Heart left ventricle (tissue), 13 donors: ENCODE measurements around the gene CES2.

Experiments used
- CTCF ChIP-seq, 12 donors: fragments of 200-600 bp; sonication (generic) in 4 of 12; IDR thresholded peaks; one replicate each; pipeline versions ENCODE4 v1.5.0 to v1.8.0; 2018 to 2022; ENCODE audit warnings: antibody characterized with exemption in 12 of 12, mild to moderate bottlenecking in 5 of 12
- POLR2A ChIP-seq, 2 donors: fragments of 450-650 bp; IDR thresholded peaks; one replicate each; pipeline ENCODE4 v1.6.1; 2017; ENCODE audit warnings: antibody characterized with exemption in 2 of 2, mild to moderate bottlenecking in 2 of 2, moderate library complexity in 2 of 2
- donor health status: ischemic (EF 13 %, LVEDD 7.1; RV severe dilation, severe dysfunction).
- donor health status: DM: no; HTN: yes; CAD: no.
- donor health status: DM: no; HTN: no; CAD: no.
- donor health status: ischemic (EF 25% LVEDD 6.9; RV normal size, moderate dysfunction).
- donor health status: ischemic (EF 25% LVEDD 5.7; RV mildly dilated, moderate dysfunction).
- donor health status: ischemic (EF 35%, LVEDD 5.7; RV mildly dilated, moderate dysfunction).
- donor health status: nonischemic (EF 11% LVEDD 7.7; RV severe dilation, severe dysfunction).
- donor health status: DM: yes; HTN: yes; CAD: no.
- donor health status: PGD.
- donor health status: ischemic (EF 29% LVEDD 5.4; RV normal size, mild dysfunction).
- donor health status: nonischemic (EF 23%, LVEDD 6.1; RV moderate dilation, normal function).

- TF ChIP-seq POLR2A (IDR thresholded peaks at IDR 0.05) (no peak), CTCF (IDR thresholded peaks at IDR 0.05) (no peak)
Observed at GRCh38 chr16:66886914-66887313, 48.4 kb upstream of the CES2 start.
